B cell (primary cell): Measurements from ENCODE around the gene METTL21C. TPM values are rescaled to one million over a fixed set of nuclear protein-coding genes. Genes with fewer than 3 reads are reported as not detected.

Source experiments
- ATAC-seq: fragments of 200-7000 bp; cut with Tn5 transposase; one replicate; pipeline ENCODE4 v1.10.0; 2021; ENCODE audit warnings: low read depth, mild to moderate bottlenecking, moderate number of reproducible peaks, moderate library complexity
- CTCF ChIA-PET: fragments of 350-600 bp; sonication (Branson Sonifier 250); formaldehyde crosslinking; loops from one replicate; lab custom pipeline; 2021; ENCODE audit warnings: antibody characterized with exemption, inconsistent platforms; lab: Charles Lee
- POLR2A ChIA-PET: fragments of 350-600 bp; sonication (Branson Sonifier 250); formaldehyde crosslinking; loops from one replicate; lab custom pipeline; 2021; ENCODE audit warnings: antibody characterized with exemption; lab: Charles Lee
- DNase-seq: peaks from one replicate; pipeline ENCODE4 v3.0.0; 2013
- H2AFZ ChIP-seq: 2 replicates; pipeline ENCODE4 v1.6.1; 2012; ENCODE audit warnings: mild to moderate bottlenecking, low read depth, low read length; ENCODE audit not compliant: insufficient read depth, poor library complexity, severe bottlenecking
- H3K27ac ChIP-seq, 2 donors: 1 replicate in 1 of 2; 2 replicates in 1 of 2; pipeline ENCODE4 v1.5.1; 2012 to 2013; ENCODE audit warnings: low read length in 2 of 2, mild to moderate bottlenecking in 2 of 2, moderate library complexity in 1 of 2
- H3K27me3 ChIP-seq, 4 experiments: fragments of 200-600 bp in 1 of 4; sonication (generic) in 1 of 4; replicated peaks in 1 of 4; 1 replicate in 2 of 4; 2 replicates in 2 of 4; pipeline versions ENCODE4 v1.6.1 to v1.7.0; 2013 to 2016; ENCODE audit warnings: low read length in 3 of 4, mild to moderate bottlenecking in 2 of 4, mixed read lengths in 1 of 4, moderate library complexity in 1 of 4; ENCODE audit not compliant: insufficient read depth in 4 of 4, control insufficient read depth in 3 of 4; ENCODE audit errors: control extremely low read depth in 1 of 4
- H3K36me3 ChIP-seq, 2 experiments: replicated peaks in 1 of 2; 1 replicate in 1 of 2; 2 replicates in 1 of 2; pipeline versions ENCODE4 v1.6.1 to v1.7.1; 2013; ENCODE audit warnings: low read length in 1 of 2; ENCODE audit not compliant: insufficient read depth in 2 of 2, control insufficient read depth in 1 of 2; ENCODE audit errors: control extremely low read depth in 1 of 2, extremely low read depth in 1 of 2
- H3K4me1 ChIP-seq, 2 donors: fragments of 200-600 bp in 1 of 2; sonication (generic) in 1 of 2; 1 replicate in 1 of 2; 2 replicates in 1 of 2; pipeline versions ENCODE4 v1.5.1 to v1.6.1; 2013 to 2017; ENCODE audit warnings: low read length in 2 of 2; ENCODE audit not compliant: control insufficient read depth in 2 of 2, insufficient read depth in 2 of 2
- H3K4me2 ChIP-seq: replicated peaks from 2 replicates; pipeline ENCODE3; 2012; ENCODE audit warnings: mild to moderate bottlenecking, low read depth, low read length; ENCODE audit not compliant: poor library complexity, severe bottlenecking
- H3K4me3 ChIP-seq, 5 experiments: fragments of 200-600 bp in 1 of 5; sonication (generic) in 1 of 5; 1 replicate in 3 of 5; 2 replicates in 2 of 5; pipeline versions ENCODE4 v1.5.1 to v1.7.0; 2011 to 2016; ENCODE audit warnings: low read length in 4 of 5, mild to moderate bottlenecking in 4 of 5, low read depth in 2 of 5, control low read depth in 1 of 5, moderate library complexity in 1 of 5; ENCODE audit not compliant: insufficient read depth in 1 of 5; ENCODE audit errors: control extremely low read depth in 1 of 5, extremely low read depth in 1 of 5
- H3K79me2 ChIP-seq: fragments of 200-600 bp; sonication (generic); one replicate; pipeline ENCODE4 v1.6.0; 2016; ENCODE audit warnings: low read length; ENCODE audit not compliant: control insufficient read depth, insufficient read depth
- H3K9ac ChIP-seq: fragments of 200-600 bp; sonication (generic); 2 replicates; pipeline ENCODE4 v1.6.1; 2017; ENCODE audit warnings: mild to moderate bottlenecking, low read length, moderate library complexity
- H3K9me3 ChIP-seq, 3 donors: one replicate each; pipeline versions ENCODE4 v1.6.1 to v1.7.1; 2013; ENCODE audit warnings: low read length in 2 of 3; ENCODE audit not compliant: control insufficient read depth in 2 of 3, insufficient read depth in 1 of 3; ENCODE audit errors: control extremely low read depth in 1 of 3
- H4K20me1 ChIP-seq: 2 replicates; pipeline ENCODE4 v1.6.0; 2012; ENCODE audit warnings: mild to moderate bottlenecking, low read length; ENCODE audit not compliant: insufficient read depth, control insufficient read depth, poor library complexity, severe bottlenecking
- H3K27ac Mint-ChIP-seq: one replicate; pipeline ENCODE4 v1.8.0; 2021; ENCODE audit warnings: mixed read lengths
- H3K27me3 Mint-ChIP-seq: one replicate; pipeline ENCODE4 v1.8.0; 2021; ENCODE audit warnings: mixed read lengths
- H3K4me1 Mint-ChIP-seq: one replicate; pipeline ENCODE4 v1.8.0; 2021; ENCODE audit warnings: mixed read lengths
- H3K4me3 Mint-ChIP-seq: one replicate; pipeline ENCODE4 v1.8.0; 2021; ENCODE audit warnings: mixed read lengths
- H3K9me3 Mint-ChIP-seq: one replicate; pipeline ENCODE4 v1.8.0; 2022; ENCODE audit warnings: mixed read lengths; ENCODE audit not compliant: insufficient read depth
- CTCF ChIP-seq: fragments of 200-600 bp; IDR thresholded peaks from one replicate; pipeline ENCODE4 v1.8.0; 2022; ENCODE audit warnings: antibody characterized with exemption, mild to moderate bottlenecking
- EZH2 ChIP-seq: IDR thresholded peaks from 2 replicates; pipeline ENCODE4 v1.6.1; 2012; ENCODE audit warnings: borderline replicate concordance, low read depth, mild to moderate bottlenecking, moderate library complexity, low read length; ENCODE audit not compliant: insufficient read depth, poor library complexity, severe bottlenecking
- WGBS: methylation state at CpG from one replicate; pipeline ENCODE4 v1.1.5; 2013; ENCODE audit warnings: missing lambda C conversion rate; ENCODE audit not compliant: insufficient coverage; 5-methylcytosine and 5-hydroxymethylcytosine counted together
- intact Hi-C: fragments of 100-400 bp; cut with micrococcal nuclease; formaldehyde crosslinking; loops from one replicate; pipeline ENCODE4 v1.10.0; 2022
- polyA plus RNA-seq: library from polyadenylated mRNA; depleted of rRNA; stranded (reverse); fragments of >200 nt; gene quantifications from 2 replicates; pipeline ENCODE4 v1.2.3, GENCODE V29; 2012
- total RNA-seq, 2 donors: library from RNA; stranded (reverse); fragments of 120-200 nt in 1 of 2; gene quantifications; 1 replicate in 1 of 2; 2 replicates in 1 of 2; pipeline versions ENCODE4 v1.2.3 to v1.2.4, GENCODE V29; 2013 to 2022

METTL21C gene
- total and polyA plus RNA-seq, 2 donors (not counting 1 experiment from before 2014, with no cell fraction given): not detected

- ATAC-seq: no peak
- TF ChIP-seq EZH2 (no peak), CTCF (no peak)
- CTCF ChIA-PET: no interaction called here
Observed at GRCh38 chr13:102650444-102650843, 44.4 kb downstream of the METTL21C start.

GRCh38 chr13:102648046-102648445, 46.8 kb downstream of the METTL21C start:
- TF ChIP-seq CTCF: no peak
- no peak for TF ChIP-seq EZH2
- Histone ChIP-seq H3K27me3 (no peaks in the 10 kb centered on the region), H3K9ac (no peak overlapping the region), H3K27ac (no peak overlapping the region), H3K36me3 (peaks cover 11 to 57% of the 10 kb centered on the region in 2 experiments), H3K9me3 (no peaks in the 10 kb centered on the region), H3K4me1 (no peaks in the 10 kb centered on the region), H3K79me2 (no peaks in the 10 kb centered on the region), H4K20me1 (no peaks in the 10 kb centered on the region), H3K4me3 (no peak overlapping the region), H2AFZ (no peak overlapping the region), H3K4me2 (no peak overlapping the region)
- ChIA-PET POLR2A (interaction anchor here (0.7 kb wide), 1 partner anchor 10 kb away, joined by 5 read pairs; no protein-coding TSS in a partner anchor), CTCF (interaction anchor here (0.8 kb wide), 1 partner anchor 8 kb away, joined by 4 read pairs; no protein-coding TSS in a partner anchor)
- Mint-ChIP-seq H3K27me3 (no peaks in the 10 kb centered on the region), H3K9me3 (no peaks in the 10 kb centered on the region), H3K4me3 (no peak overlapping the region), H3K27ac (no peak overlapping the region), H3K4me1 (no peaks in the 10 kb centered on the region)
- intact Hi-C loops: no loop called here
- no peak for DNase-seq
- no peak for ATAC-seq
- 75% methylated on average over 2 of the region's 3 CpGs for WGBS

More at GRCh38 chr13:102650444-102650843, 44.4 kb downstream of the METTL21C start:
- H3K4me3 Mint-ChIP-seq: no peak overlapping the region
- no peaks in the 10 kb centered on the region for H3K27me3 Mint-ChIP-seq
- H3K27ac Mint-ChIP-seq: no peak overlapping the region
- H3K4me1 ChIP-seq: no peaks in the 10 kb centered on the region
- H3K9ac ChIP-seq: no peak overlapping the region
- H2AFZ ChIP-seq: no peak overlapping the region
- H3K9me3 ChIP-seq: no peaks in the 10 kb centered on the region
- no peak for DNase-seq
- no peaks in the 10 kb centered on the region for H3K9me3 Mint-ChIP-seq
- H3K27me3 ChIP-seq: no peaks in the 10 kb centered on the region
- intact Hi-C loops: no loop called here
- POLR2A ChIA-PET: no interaction called here
- WGBS: 100% methylated on average over 1 of the region's 3 CpGs
- no peaks in the 10 kb centered on the region for H4K20me1 ChIP-seq
- H3K4me1 Mint-ChIP-seq: no peaks in the 10 kb centered on the region
- peaks cover 5 to 39% of the 10 kb centered on the region in 2 experiments for H3K36me3 ChIP-seq
- no peak overlapping the region for H3K4me2 ChIP-seq
- no peaks in the 10 kb centered on the region for H3K79me2 ChIP-seq
- no peak overlapping the region for H3K27ac ChIP-seq
- no peak overlapping the region for H3K4me3 ChIP-seq
